ENCODE measurements around the gene MDM4.
A peak's percentile ranks its signal among the peaks of the same experiment; 100 is the strongest.
"Not testable (repeated sequence)": the region's sequence is repeated elsewhere in the genome, so short reads cannot be mapped to it uniquely, and the experiment has no call there.

Gene MDM4

GRCh38 chr1:204507317-204508105, 8.7 kb upstream of the MDM4 start:
- Histone ChIP-seq H3K27ac (peak overlapping the region; percentile 4 to 89 (median 82)), H3K4me3 (peak overlapping the region; percentile 29 to 52 (median 48))

GRCh38 chr1:204509186-204509635, 7.0 kb upstream of the MDM4 start:
- no peak overlapping the region for H3K4me3 ChIP-seq
- no peak overlapping the region for H3K27ac ChIP-seq

GRCh38 chr1:204511366-204511765, 4.8 kb upstream of the MDM4 start:
- H3K4me3 ChIP-seq, result no peak overlapping the region
- H3K27ac ChIP-seq, result no peak overlapping the region

GRCh38 chr1:204513117-204513716, 3.0 kb upstream of the MDM4 start:
- peak overlapping the region in 16 of 21 experiments; percentile 4 to 85 (median 56) for H3K27ac ChIP-seq
- no peak overlapping the region for H3K4me3 ChIP-seq

- Histone ChIP-seq H3K4me3 (no peak overlapping the region), H3K27ac (no peak overlapping the region)
These were observed 1.4 kb upstream of the MDM4 start for GRCh38 chr1:204514828-204515227.

- peak overlapping the region in 15 of 21 experiments; percentile 36 to 99 (median 96) for H3K27ac ChIP-seq
- H3K4me3 ChIP-seq, result peak overlapping the region in 6 of 7 experiments; percentile 59 to 83 (median 74)
These were observed 1.2 kb downstream of the MDM4 start for GRCh38 chr1:204517382-204517781.

- no peak overlapping the region for H3K4me3 ChIP-seq
- H3K27ac ChIP-seq, result peak overlapping the region in 7 of 21 experiments; percentile 2 to 63 (median 29)
These were observed 4.9 kb downstream of the MDM4 start for GRCh38 chr1:204520834-204521709.

- peak overlapping the region in 3 of 21 experiments; percentile 23 to 63 (median 32) for H3K27ac ChIP-seq
- H3K4me3 ChIP-seq, result not testable (repeated sequence)
These were observed 5.8 kb downstream of the MDM4 start for GRCh38 chr1:204521941-204522521.

GRCh38 chr1:204523605-204524215, 7.5 kb downstream of the MDM4 start:
- no peak overlapping the region for H3K4me3 ChIP-seq
- H3K27ac ChIP-seq, result no peak overlapping the region

- Histone ChIP-seq H3K4me3 (no peak overlapping the region), H3K27ac (peak overlapping the region in 1 of 21 experiments; percentile 10)
These were observed 8.8 kb downstream of the MDM4 start for GRCh38 chr1:204524986-204525385.

- H3K27ac ChIP-seq, result no peak overlapping the region
- no peak overlapping the region for H3K4me3 ChIP-seq
These were observed 12.0 kb downstream of the MDM4 start for GRCh38 chr1:204528241-204528640.

- H3K4me3 ChIP-seq, result no peak overlapping the region
- no peak overlapping the region for H3K27ac ChIP-seq
These were observed 12.5 kb downstream of the MDM4 start for GRCh38 chr1:204528677-204529076.

GRCh38 chr1:204529371-204529895, 13.2 kb downstream of the MDM4 start:
- no peak overlapping the region for H3K4me3 ChIP-seq
- no peak overlapping the region for H3K27ac ChIP-seq

GRCh38 chr1:204530932-204531331, 14.7 kb downstream of the MDM4 start:
- no peak overlapping the region for H3K4me3 ChIP-seq
- H3K27ac ChIP-seq, result no peak overlapping the region

- no peak overlapping the region for H3K27ac ChIP-seq
- H3K4me3 ChIP-seq, result no peak overlapping the region
These were observed 16.6 kb downstream of the MDM4 start for GRCh38 chr1:204532832-204533231.

GRCh38 chr1:204541626-204542025, 25.4 kb downstream of the MDM4 start:
- Histone ChIP-seq H3K4me3 (no peak overlapping the region), H3K27ac (no peak overlapping the region)

GRCh38 chr1:204544321-204544720, 28.1 kb downstream of the MDM4 start:
- H3K27ac ChIP-seq, result peak overlapping the region in 1 of 21 experiments; percentile 63

GRCh38 chr1:204545202-204545601, 29.0 kb downstream of the MDM4 start:
- Histone ChIP-seq H3K4me3 (no peak overlapping the region), H3K27ac (peak overlapping the region in 2 of 21 experiments; percentile 61 to 69)

More at GRCh38 chr1:204544321-204544720, 28.1 kb downstream of the MDM4 start:
- H3K4me3 ChIP-seq, result no peak overlapping the region

- Histone ChIP-seq H3K4me3 (no peak overlapping the region), H3K27ac (peak overlapping the region in 7 of 21 experiments; percentile 7 to 69 (median 26))
These were observed 29.7 kb downstream of the MDM4 start for GRCh38 chr1:204545881-204546280.
